ENCODE results near the gene DDX53.

DDX53 gene

DNA sequence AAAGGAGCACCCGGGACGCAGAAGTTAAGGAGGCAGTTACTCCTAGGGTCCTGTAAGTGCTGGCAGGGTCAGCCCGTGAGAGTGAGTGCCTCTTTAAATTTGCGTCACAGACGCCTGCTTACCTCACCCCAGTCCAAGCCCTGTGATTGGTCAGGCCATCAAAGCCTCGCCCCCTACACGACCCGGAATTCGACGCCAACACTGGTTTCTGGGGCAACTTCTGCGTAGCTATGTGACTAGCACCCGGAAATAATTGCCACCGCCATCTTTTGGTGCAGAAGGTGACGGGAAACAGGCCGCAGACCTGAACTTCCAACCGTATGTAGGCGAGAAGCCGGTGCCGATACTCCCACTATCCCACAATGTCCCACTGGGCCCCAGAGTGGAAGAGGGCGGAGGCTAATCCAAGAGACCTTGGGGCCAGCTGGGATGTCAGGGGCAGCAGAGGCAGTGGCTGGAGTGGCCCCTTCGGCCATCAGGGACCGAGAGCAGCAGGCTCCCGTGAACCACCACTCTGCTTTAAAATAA lies at the start of gene DDX53:
DDX53 (plus strand) TSS at position 265 of the 528 bp plus-strand sequence; CDS start at position 363, 98 bp downstream.
- in situ Hi-C loops (cut with HindIII; ENCODE audit: low sequenced_read_pairs): no loop called here

DNA sequence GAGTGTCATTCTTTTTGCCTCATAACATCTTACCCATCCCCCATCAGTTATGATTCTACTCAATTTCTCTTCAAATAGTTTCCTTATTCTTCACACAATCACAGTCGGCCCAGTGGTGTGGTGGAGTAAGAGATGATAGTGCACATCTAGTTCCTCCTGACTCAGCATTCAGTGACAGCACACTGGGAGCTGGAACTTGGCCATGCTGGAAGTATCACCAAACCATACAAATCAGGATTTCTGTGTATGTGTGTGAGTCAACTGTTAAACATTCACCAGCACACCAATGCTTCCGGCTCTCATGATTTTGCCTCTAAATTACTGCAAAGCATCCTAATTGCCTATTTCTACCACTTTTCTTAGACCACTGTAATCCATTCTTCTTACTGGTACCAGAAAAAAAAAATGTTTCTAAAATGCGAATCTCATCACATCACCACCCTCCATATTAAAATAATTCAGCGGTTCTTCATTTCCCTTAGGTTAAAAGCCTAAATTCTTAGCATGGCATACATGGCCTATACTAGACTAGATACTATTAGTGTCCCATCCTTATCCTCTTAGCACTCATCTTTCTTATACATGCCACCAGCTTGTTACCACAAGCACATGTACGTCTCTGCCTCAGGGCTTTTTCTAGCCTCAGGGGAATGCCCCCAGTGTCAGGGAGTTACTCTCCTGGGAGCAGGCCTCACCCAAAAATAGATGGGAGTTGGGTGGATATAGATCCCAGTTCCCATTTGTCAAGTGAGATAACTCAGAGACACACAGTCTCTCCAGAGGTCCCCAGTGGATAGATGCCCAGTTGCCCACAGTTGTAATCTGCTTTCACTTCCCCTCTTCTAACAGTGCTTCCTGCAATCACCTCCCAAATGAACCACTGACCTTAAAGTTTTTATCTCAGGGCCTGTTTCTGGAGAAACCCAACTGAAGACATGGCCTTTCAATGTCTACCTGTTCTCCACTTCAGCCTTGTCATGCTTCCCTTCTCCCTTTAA lies 49.2 kb upstream of the DDX53 start:
- in situ Hi-C loops (cut with HindIII; ENCODE audit: low sequenced_read_pairs): no loop called here

DNA sequence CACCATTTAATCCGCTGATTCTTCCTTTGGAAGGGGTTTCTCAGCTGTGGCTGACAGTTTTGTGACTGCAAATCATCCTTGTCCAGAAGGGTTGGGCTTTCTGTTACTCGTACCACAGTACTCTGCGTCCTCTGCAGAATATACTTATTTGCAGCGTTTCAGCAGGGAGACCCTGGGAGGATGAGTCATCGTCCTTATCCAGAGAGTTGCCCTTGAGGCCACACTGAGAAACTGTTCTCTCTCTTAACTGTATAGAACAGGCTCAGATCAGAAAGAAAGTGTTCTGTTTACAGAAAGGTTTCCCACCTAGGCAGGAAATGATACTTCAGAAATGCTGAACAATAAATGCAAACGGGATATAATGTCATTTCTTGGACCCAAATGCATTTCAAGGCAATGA lies 47.8 kb upstream of the DDX53 start:
- in situ Hi-C loops (cut with HindIII; ENCODE audit: low sequenced_read_pairs): no loop called here

DNA sequence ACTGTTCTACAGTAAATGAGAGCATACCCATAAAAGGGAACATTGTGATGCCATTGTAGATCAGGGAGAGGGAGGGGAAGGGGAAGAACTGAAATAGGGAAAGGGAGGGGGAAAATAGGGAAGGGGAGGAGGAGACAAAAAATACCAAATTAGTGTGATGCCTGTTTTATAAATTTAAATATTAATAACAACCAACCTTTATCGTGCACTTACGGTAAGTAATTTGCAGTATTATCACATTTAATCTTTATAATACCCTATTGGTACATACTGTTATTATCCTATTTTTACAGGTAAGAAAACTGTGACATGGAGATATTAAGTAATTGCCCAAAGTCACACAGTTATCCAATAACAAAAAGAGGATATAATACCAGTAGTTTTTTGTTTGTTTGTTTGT lies 41.5 kb upstream of the DDX53 start:
- in situ Hi-C loops (cut with HindIII; ENCODE audit: low sequenced_read_pairs): no loop called here

DNA sequence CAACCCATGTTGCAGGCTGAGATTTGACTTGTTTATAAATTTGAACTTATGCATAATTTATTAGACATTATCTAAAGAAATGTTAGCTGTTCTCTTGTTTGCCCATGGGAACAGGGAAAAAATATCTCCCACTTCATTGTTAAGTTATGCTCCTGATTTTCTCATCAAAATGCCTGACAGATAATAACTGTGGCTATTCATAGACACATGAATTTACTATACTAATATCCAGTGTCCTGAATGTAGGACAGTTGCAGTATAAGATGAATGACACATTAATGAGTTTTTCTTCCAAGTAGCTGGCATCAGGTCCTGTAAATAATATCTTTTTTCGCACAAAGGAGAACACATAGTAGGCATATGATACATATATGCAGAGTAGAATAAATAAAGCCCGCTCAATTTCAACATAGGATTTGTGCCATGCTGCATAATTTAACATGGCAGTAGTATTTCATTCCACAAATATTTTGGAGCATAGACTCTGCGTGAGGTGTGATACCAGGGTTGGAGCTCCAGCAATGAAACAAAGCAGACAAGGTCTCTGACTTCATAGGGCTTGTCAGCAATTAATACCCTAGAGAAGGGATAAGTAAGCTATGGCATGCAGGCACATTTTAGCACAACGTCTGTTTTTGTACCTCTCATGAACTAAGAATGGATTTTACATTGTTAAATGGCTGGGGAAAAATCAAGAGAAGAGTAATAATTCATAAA lies 40.4 kb upstream of the DDX53 start:
- in situ Hi-C loops (cut with HindIII; ENCODE audit: low sequenced_read_pairs): no loop called here

DNA sequence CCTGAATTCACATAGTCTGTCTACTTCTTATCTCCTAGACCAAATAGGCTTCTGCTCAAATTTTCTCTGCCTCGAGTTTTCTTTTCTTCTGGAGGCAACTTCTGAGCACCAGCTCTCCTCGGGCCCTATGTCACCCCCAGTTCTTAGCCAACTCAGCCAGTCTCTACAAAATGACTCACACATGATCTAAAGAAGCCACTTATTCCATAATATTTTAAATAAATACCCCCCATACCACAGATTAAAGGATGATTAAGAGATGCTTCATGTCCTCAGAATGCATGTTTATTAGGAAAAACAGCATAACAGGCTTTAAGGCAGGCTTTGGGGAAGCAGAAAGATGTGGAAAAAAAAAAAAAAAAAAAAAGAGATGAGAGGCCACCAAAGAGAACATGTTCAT lies 36.6 kb upstream of the DDX53 start:
- in situ Hi-C loops (cut with HindIII; ENCODE audit: low sequenced_read_pairs): no loop called here

DNA sequence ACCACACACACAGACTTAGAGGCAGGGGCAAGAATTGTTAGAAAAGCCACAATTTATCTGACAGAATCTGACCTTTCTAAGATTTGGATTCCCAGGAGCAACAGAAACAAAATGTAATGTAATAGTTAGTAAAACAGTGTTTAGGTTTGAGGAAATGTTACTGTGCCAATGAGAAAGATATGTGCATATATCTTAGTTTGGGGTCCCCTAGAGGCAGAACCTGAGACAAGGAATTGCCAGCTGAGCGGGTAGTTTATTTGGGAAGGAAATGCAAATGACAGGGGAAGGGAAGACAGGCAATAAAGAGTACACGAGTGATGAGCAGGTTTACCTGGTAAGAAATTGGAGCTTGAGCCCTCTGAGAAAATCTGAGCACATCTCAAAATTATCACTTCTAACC lies 31.3 kb upstream of the DDX53 start:
- in situ Hi-C loops (cut with HindIII; ENCODE audit: low sequenced_read_pairs): no loop called here

DNA sequence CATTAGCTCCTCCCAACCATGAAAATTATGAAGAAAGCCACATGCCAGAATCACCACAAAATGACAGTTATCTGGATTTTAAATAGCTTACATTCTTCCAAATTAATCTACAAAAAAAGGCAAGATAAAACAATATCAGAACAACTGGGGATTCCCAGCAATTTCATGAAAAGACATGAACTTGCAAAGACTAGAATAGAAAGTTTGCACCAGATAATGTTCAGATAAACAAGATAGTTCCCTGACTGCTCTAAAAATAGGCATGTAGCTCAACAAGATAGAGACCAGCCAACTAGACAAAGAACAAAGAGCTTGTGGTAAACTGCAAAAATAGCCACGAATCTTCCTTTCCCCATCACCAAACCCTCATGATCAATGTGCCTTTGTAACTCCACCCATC lies 30.3 kb upstream of the DDX53 start:
- in situ Hi-C loops (cut with HindIII; ENCODE audit: low sequenced_read_pairs): no loop called here

DNA sequence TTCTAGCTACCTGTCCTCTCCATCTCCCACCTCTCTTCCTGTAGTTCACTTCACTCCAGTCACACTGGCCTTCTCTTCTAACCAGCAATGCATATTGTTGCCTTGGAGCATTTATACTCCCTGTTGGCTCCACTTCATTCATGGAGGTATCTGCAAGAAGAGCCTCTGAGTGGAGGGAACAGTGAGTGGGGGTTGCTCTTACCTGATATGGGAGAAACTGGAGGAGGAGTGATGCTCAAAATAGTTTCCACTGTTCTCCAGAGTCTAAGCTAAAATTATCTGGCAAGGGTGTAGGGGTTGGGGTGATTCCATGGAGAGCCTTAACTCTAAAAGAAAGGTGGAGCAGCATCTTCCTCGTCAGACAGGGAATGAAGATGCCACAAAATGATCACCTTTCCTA lies 28.9 kb upstream of the DDX53 start:
- in situ Hi-C loops (cut with HindIII; ENCODE audit: low sequenced_read_pairs): no loop called here

DNA sequence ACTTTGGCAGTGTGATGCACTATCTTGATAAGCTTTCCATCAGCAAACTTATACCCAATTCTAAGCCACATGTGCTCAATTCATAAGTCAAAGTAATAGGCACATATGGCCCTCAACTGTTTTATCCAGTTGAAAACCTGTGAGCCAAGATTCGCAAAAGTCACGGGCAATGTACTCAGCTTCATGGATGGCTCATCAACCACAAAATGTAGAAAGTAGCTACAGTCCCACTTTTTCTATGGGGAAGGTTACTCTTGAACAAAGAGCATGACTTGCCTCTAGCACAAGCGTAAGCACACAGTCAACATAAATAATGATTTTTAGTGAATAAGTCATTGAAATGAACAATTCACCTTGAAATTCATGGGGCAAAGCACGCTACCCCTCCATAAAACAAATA lies 25.1 kb upstream of the DDX53 start:
- in situ Hi-C loops (cut with HindIII; ENCODE audit: low sequenced_read_pairs): no loop called here

DNA sequence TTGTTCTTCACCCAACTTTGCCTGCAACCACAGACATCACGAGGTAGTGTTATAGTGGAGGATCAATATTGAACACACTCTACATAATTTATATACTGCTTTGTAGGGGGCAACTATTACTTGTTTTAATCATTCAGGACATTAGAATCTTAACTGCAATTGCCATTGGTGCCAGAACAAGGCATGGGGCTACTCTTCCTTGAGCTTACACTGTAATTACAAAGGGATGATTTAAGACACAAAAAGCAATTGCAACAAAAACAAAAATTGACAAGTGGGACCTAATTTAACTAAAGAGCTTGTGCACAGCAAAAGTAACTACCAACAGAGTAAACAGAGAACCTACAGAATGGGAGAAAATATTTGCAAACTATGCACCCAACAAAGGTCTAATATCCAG lies 24.0 kb upstream of the DDX53 start:
- in situ Hi-C loops (cut with HindIII; ENCODE audit: low sequenced_read_pairs): no loop called here

DNA sequence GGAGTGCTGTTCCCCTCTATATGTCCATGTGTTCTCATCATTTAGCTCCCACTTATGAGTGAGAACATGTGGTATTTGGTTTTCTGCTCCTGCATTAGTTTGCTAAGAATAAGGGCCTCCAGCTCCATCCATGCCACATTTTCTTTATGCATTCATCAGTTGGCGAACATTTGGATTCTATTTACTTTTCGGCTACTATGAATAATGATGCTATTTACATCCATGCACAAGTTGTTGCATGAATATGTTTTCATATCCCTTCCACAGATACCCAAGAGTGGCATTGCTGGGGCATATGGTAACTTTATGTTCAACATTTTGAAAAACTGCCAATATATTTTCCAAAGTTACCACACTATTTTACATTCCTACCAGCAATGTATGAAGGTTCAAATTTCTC lies 13.8 kb upstream of the DDX53 start:
- in situ Hi-C loops (cut with HindIII; ENCODE audit: low sequenced_read_pairs): no loop called here

DNA sequence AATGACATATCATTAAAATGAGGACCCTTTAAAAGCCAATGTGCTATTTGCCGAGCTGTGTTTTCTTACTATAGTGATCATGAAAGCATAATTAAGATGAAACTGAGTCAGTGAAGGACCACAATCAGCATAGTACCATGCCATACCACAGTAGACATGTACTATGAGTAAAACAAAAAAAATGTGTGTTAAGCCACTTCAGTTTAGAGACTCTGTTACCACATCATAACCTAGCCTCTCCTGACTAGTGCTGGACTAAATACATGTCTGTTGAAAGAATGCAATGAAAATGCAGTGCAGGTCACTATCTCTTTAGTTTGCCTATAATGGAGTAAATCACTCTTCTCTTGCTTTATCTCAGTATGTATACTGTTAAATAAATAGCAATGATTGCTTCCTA lies 12.3 kb upstream of the DDX53 start:
- in situ Hi-C loops (cut with HindIII; ENCODE audit: low sequenced_read_pairs): no loop called here

DNA sequence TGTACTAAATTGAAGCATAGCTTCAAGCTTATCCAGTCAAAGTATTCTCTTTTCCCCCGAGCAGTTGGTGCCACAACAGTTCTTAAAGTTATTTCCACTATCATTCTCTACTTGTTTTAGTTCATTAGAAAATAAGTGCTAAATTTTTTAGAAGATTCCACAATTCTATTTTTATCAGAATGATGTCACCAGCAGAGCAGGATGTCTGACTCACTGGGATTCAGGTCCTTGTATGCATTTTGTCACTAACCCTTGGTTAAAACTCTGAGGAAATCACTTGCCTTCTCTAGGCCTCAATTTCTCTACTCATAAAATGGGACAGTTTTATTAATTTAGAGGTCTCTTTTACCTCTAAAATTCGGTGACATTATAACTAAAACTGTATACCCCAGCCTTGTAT lies 3.4 kb downstream of the DDX53 start:
- in situ Hi-C loops (cut with HindIII; ENCODE audit: low sequenced_read_pairs): no loop called here

DNA sequence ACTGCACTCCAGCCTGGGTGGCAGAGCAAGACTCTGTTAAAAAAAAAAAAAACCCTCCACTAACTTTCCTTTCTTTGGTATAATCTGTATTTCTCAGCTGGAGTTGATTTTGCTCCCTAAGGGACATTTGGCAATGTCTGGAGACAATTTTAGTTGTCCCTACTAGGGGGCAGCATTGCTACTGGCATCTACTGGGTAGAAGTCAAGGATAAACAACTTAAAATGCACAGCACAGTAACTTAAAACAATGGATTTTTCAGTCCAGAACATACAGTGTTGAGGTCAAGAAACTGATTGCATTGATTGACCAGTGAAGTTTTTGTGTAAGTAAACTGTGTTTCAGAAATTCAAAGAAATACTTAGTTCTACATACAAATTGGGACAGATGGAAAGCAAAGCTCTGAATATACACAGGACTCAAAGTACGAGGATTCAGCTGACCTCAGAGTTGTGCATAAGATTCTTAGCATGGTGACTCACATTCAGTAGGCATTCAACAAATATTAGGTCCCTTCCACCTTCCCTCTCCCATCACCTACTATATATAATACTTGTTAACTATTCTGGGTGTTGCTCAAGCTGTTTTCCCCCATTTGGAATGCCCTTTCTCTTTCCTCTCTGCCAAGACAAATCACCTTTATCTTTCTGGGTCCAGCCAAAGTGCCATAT lies 8.8 kb downstream of the DDX53 start:
- in situ Hi-C loops (cut with HindIII; ENCODE audit: low sequenced_read_pairs): no loop called here

DNA sequence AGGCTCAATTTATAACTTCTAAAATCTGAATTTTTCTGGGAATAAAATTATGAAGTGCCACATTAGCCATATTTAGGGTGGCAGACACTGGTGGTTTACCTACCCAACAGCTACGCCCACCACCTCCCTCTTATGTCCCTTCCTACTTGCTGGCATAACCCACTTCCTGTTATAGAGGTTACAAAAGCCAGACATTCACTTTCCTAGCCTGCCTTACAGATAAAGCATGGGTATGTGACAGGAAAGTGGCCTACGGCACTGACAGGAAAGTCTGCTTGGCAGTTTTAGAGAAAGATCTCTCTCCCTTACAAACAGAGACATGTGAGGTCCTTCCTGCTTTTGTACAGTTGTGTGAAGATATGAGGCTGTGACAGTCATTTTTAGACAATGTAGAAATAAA lies 12.4 kb downstream of the DDX53 start:
- in situ Hi-C loops (cut with HindIII; ENCODE audit: low sequenced_read_pairs): no loop called here

DNA sequence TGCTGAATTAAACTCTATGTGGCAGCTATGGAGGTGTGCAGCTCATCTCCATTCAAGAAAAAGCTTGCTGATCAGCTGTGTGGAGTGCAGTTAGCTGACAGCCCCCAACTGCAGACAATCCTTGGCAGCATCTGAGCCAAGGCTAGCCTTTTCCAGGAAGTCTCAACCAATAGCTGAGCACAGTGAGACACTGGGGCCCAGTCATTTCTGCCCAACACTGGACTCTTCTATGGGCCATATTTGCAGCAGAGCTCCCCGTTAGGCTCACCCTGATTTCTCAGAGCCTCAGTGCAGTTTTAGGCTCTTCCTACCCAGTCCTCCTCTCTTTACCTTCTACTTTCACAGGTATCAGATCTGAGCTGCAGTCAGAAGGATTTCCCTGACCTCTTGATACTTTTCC lies 12.9 kb downstream of the DDX53 start:
- in situ Hi-C loops (cut with HindIII; ENCODE audit: low sequenced_read_pairs): no loop called here

DNA sequence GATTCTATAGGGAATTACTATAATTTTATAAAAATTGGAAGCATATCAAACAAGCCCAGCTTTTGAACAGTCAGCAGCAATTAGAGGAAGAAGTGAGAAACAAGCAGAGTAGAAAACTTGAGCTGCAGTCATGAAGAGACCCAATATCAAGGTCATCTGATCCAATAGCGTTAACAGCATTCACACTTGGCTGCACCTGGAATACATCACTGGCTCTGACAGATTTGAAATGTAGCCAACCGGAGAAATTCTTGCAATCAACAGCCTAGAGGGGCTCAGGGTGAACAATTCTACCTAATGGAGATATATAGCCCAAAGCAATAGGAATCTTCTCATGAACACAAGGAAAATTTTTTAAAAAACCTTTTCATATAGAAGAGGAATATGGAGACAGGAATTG lies 13.6 kb downstream of the DDX53 start:
- in situ Hi-C loops (cut with HindIII; ENCODE audit: low sequenced_read_pairs): no loop called here

DNA sequence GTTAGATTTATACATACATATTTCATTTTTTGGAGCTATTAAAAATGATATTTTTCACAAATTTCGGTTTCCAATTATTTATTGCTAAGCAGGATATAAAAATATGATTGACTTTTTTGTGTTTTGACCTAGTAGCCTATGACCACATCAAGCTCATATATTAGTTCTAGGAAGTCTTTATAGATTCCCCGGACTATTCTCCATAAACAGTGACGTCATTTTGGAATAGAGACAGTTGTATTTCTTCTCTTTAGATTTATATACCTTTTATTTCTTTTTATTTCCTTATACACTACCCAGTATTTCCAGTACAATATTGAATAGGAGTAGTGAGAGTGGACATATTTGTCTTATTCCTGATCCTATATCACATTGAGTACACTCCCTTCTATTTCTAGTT lies 31.8 kb downstream of the DDX53 start:
- in situ Hi-C loops (cut with HindIII; ENCODE audit: low sequenced_read_pairs): no loop called here

DNA sequence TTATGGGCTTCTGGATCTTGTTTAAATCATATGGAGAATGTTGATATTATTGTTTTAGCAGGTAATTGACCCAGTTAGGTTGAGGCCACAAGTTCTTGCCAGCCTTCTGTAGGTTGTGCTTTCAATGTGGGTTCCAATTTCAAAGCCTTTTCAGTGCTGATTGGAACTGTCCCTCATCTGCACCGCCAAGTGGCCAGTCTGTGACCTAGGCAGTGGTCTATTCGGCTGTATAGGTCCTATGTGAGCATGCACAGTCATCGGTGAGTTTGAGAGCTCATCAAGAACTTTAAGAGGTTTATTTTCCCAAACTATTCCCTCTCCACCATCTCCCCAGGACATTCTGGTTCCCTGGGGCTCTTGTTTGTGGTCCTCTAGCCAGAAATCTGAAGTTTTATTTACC lies 35.7 kb downstream of the DDX53 start:
- in situ Hi-C loops (cut with HindIII; ENCODE audit: low sequenced_read_pairs): no loop called here

DNA sequence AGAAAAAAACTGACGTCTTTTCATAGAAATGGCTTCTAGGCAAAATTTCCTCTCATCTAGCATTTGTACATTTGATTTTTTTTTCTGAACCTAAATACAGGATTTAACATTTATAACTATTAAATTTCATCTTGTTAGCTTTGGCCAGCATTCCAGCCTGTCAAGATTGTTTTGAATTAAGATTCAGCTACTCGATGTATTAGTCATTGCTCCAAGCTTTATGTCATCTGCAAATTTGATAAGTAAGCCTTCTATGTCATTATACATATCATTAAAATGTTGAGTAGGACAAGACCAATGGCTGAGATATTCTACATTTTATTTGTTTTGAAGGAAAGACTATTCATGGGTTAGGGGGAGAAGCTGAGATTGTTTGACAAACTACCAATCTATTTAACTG lies 46.7 kb downstream of the DDX53 start:
- in situ Hi-C loops (cut with HindIII; ENCODE audit: low sequenced_read_pairs): no loop called here

Data from endothelial cell of hepatic sinusoid (primary cell).